ENCODE results near the gene NR2F2.
A peak's percentile ranks its signal among the peaks of the same experiment; 100 is the strongest.

NR2F2 gene

GRCh38 chr15:96332637-96333121 lies 2.2 kb downstream of the NR2F2 start:
- H3K27me3 ChIP-seq (ENCODE audit: control insufficient read depth, insufficient read depth, low read length), result peaks cover 95% of the 10 kb centered on the region
- no peaks in the 10 kb centered on the region for H3K9me3 ChIP-seq (ENCODE audit: control insufficient read depth, insufficient read depth, low read depth, low read length)
- H3K36me3 ChIP-seq (ENCODE audit: control insufficient read depth, insufficient read depth, low read length), result no peaks in the 10 kb centered on the region
- H3K9ac ChIP-seq (ENCODE audit: low read length), result no peak overlapping the region
- peak overlapping the region; percentile 46 for H3K4me3 ChIP-seq (ENCODE audit: low read depth, low read length)
- H3K27ac ChIP-seq (ENCODE audit: low read depth, low read length), result no peak overlapping the region
- peaks cover 53% of the 10 kb centered on the region for H3K4me1 ChIP-seq (ENCODE audit: control insufficient read depth, insufficient read depth, low read length)

DNA sequence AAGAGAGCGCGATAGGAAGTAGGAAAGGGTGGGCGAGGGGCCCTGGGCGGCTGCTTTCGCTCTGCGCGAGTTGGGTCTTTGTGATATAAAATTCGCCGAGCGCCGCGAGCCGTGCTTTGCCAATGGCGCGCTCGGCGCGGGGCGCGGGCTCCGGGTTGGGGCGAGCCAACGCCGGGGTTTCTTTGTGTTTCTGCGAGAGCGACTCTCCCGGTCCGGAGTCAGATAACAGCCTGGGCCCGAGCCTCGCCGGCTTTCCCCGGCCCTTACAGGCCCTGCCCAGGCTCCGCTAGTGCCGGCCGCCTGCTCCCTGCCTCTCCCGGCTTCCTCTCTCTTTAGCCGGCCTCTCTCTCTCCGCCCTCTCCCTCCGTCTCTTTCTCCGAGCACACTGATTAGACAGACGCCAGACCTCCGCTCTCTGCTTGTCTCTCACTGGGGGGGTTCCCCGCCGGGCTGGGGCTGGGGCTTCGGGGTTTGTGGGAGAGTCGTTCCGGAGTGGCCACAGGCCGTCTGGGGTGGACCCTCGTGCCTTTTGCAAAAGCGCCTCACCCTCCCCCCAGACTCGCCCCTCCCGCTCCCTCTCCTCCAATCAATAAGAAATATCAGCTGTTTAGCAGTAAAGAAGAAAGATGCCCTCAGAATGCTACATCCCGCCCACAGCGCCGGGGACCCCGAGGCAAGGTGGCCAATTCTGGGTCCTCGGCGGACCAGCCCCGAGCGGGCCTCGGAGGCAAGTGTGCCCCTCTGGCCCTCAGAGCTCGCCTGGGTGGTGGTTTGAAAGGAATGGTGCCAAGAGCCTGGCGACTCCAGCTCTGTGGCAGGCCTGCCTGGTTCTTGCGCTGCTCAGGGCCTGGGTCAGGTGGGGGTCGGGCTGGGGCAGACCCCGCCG lies 2.9 kb downstream of the NR2F2 start:
- Histone ChIP-seq H3K27me3 (ENCODE audit: control insufficient read depth, insufficient read depth, low read length) (peaks cover 95% of the 10 kb centered on the region), H3K4me1 (ENCODE audit: control insufficient read depth, insufficient read depth, low read length) (peaks cover 54% of the 10 kb centered on the region), H3K36me3 (ENCODE audit: control insufficient read depth, insufficient read depth, low read length) (no peaks in the 10 kb centered on the region), H3K4me3 (ENCODE audit: low read depth, low read length) (peak overlapping the region; percentile 46), H3K9me3 (ENCODE audit: control insufficient read depth, insufficient read depth, low read depth, low read length) (no peaks in the 10 kb centered on the region), H3K9ac (ENCODE audit: low read length) (no peak overlapping the region), H3K27ac (ENCODE audit: low read depth, low read length) (no peak overlapping the region)

DNA sequence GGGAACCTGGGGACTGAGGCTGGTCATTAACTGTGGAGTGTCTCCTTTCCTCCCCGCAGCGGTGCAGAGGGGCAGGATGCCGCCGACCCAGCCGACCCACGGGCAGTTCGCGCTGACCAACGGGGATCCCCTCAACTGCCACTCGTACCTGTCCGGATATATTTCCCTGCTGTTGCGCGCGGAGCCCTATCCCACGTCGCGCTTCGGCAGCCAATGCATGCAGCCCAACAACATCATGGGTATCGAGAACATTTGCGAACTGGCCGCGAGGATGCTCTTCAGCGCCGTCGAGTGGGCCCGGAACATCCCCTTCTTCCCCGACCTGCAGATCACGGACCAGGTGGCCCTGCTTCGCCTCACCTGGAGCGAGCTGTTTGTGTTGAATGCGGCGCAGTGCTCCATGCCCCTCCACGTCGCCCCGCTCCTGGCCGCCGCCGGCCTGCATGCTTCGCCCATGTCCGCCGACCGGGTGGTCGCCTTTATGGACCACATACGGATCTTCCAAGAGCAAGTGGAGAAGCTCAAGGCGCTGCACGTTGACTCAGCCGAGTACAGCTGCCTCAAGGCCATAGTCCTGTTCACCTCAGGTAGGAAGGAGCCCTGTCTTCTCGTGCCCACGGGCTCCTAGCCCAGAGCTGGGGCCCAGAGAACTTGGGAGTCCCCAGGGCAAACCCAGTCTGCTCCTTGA lies 3.7 kb downstream of the NR2F2 start:
- Histone ChIP-seq H3K4me1 (ENCODE audit: control insufficient read depth, insufficient read depth, low read length) (peaks cover 57% of the 10 kb centered on the region), H3K36me3 (ENCODE audit: control insufficient read depth, insufficient read depth, low read length) (no peaks in the 10 kb centered on the region), H3K4me3 (ENCODE audit: low read depth, low read length) (peak overlapping the region; percentile 46; the same call in 1 of the 2 replicates), H3K9me3 (ENCODE audit: control insufficient read depth, insufficient read depth, low read depth, low read length) (no peaks in the 10 kb centered on the region), H3K27ac (ENCODE audit: low read depth, low read length) (no peak overlapping the region), H3K27me3 (ENCODE audit: control insufficient read depth, insufficient read depth, low read length) (peaks cover 95% of the 10 kb centered on the region), H3K9ac (ENCODE audit: low read length) (no peak overlapping the region)

DNA sequence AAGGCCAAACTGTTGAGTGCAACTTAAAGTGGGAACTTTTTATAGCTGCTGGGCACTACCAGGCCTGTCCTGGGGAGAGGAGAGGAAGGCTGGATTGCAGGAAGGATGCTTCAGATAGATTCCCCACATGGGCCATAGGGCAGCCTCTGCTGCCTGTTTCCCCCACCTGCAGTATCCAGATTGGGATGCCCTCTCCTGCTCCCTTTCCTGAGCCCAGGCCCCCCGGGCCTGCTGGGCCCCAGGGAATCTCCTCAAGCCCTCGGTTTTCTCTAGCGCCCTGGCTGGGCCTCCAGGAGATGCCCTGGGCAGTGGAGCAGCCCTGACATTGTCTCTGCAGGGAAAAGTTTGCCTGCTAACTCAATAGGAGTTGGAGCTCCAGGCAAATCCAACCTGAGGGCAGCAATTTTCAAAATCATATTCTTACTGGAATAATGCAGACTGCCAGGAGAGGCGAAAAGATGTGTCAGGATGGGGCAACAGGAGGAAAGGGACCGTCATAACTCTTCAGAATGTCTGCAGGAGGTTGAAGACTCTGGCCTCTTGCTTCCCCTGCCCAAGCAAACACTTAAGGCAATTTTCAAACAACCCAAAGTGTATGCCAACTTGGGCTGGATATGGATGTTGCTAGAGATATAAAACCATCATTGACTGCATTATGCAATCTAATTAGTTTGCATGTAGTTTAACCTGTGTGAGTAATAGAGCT lies 4.4 kb downstream of the NR2F2 start:
- peaks cover 60% of the 10 kb centered on the region for H3K4me1 ChIP-seq (ENCODE audit: control insufficient read depth, insufficient read depth, low read length)
- no peak overlapping the region for H3K4me3 ChIP-seq (ENCODE audit: low read depth, low read length)
- H3K27ac ChIP-seq (ENCODE audit: low read depth, low read length), result no peak overlapping the region
- no peaks in the 10 kb centered on the region for H3K9me3 ChIP-seq (ENCODE audit: control insufficient read depth, insufficient read depth, low read depth, low read length)
- H3K9ac ChIP-seq (ENCODE audit: low read length), result no peak overlapping the region
- H3K36me3 ChIP-seq (ENCODE audit: control insufficient read depth, insufficient read depth, low read length), result no peaks in the 10 kb centered on the region
- H3K27me3 ChIP-seq (ENCODE audit: control insufficient read depth, insufficient read depth, low read length), result peaks cover 95% of the 10 kb centered on the region

GRCh38 chr15:96335411-96336024 lies 5.0 kb downstream of the NR2F2 start:
- Histone ChIP-seq H3K36me3 (ENCODE audit: control insufficient read depth, insufficient read depth, low read length) (no peaks in the 10 kb centered on the region), H3K9ac (ENCODE audit: low read length) (no peak overlapping the region), H3K27me3 (ENCODE audit: control insufficient read depth, insufficient read depth, low read length) (peaks cover 97% of the 10 kb centered on the region), H3K4me1 (ENCODE audit: control insufficient read depth, insufficient read depth, low read length) (peaks cover 63% of the 10 kb centered on the region), H3K27ac (ENCODE audit: low read depth, low read length) (no peak overlapping the region), H3K4me3 (ENCODE audit: low read depth, low read length) (no peak overlapping the region; the same call in 1 of the 2 replicates), H3K9me3 (ENCODE audit: control insufficient read depth, insufficient read depth, low read depth, low read length) (no peaks in the 10 kb centered on the region)

GRCh38 chr15:96336108-96336595 lies 5.7 kb downstream of the NR2F2 start:
- Histone ChIP-seq H3K27me3 (ENCODE audit: control insufficient read depth, insufficient read depth, low read length) (peaks cover 97% of the 10 kb centered on the region), H3K9me3 (ENCODE audit: control insufficient read depth, insufficient read depth, low read depth, low read length) (no peaks in the 10 kb centered on the region), H3K4me1 (ENCODE audit: control insufficient read depth, insufficient read depth, low read length) (peaks cover 63% of the 10 kb centered on the region), H3K27ac (ENCODE audit: low read depth, low read length) (no peak overlapping the region), H3K36me3 (ENCODE audit: control insufficient read depth, insufficient read depth, low read length) (no peaks in the 10 kb centered on the region), H3K9ac (ENCODE audit: low read length) (no peak overlapping the region), H3K4me3 (ENCODE audit: low read depth, low read length) (peak overlapping the region; percentile 1; the same call in 1 of the 2 replicates)

GRCh38 chr15:96336596-96337364 lies 6.3 kb downstream of the NR2F2 start:
- no peak overlapping the region for H3K9ac ChIP-seq (ENCODE audit: low read length)
- no peak overlapping the region for H3K27ac ChIP-seq (ENCODE audit: low read depth, low read length)
- H3K27me3 ChIP-seq (ENCODE audit: control insufficient read depth, insufficient read depth, low read length), result peaks cover 97% of the 10 kb centered on the region
- H3K36me3 ChIP-seq (ENCODE audit: control insufficient read depth, insufficient read depth, low read length), result no peaks in the 10 kb centered on the region
- H3K4me1 ChIP-seq (ENCODE audit: control insufficient read depth, insufficient read depth, low read length), result peaks cover 63% of the 10 kb centered on the region
- no peaks in the 10 kb centered on the region for H3K9me3 ChIP-seq (ENCODE audit: control insufficient read depth, insufficient read depth, low read depth, low read length)
- peak overlapping the region; percentile 1; the same call in 1 of the 2 replicates for H3K4me3 ChIP-seq (ENCODE audit: low read depth, low read length)

DNA sequence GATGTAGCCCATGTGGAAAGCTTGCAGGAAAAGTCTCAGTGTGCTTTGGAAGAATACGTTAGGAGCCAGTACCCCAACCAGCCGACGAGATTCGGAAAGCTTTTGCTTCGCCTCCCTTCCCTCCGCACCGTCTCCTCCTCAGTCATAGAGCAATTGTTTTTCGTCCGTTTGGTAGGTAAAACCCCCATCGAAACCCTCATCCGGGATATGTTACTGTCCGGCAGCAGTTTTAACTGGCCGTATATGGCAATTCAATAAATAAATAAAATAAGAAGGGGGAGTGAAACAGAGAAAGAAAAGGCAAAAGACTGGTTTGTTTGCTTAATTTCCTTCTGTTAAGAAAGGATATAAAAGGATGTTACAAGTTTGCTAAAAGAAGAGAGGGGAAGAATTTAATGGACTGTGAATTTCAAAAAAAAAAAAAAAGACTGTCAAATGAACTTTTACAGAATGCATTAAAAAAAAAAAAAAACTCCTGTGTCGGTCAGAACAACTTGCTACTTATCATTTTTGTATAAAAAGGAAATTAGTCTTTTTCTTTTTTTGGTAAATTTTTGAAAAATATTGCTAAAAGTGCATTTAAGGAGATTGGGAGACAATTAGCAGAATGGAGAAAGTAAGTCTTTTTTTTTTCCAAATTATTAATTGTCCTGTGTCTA lies 7.0 kb downstream of the NR2F2 start:
- H3K4me3 ChIP-seq (ENCODE audit: low read depth, low read length), result no peak overlapping the region
- H3K4me1 ChIP-seq (ENCODE audit: control insufficient read depth, insufficient read depth, low read length), result peaks cover 65% of the 10 kb centered on the region
- H3K27ac ChIP-seq (ENCODE audit: low read depth, low read length), result no peak overlapping the region
- H3K27me3 ChIP-seq (ENCODE audit: control insufficient read depth, insufficient read depth, low read length), result peaks cover 97% of the 10 kb centered on the region
- no peak overlapping the region for H3K9ac ChIP-seq (ENCODE audit: low read length)
- no peaks in the 10 kb centered on the region for H3K9me3 ChIP-seq (ENCODE audit: control insufficient read depth, insufficient read depth, low read depth, low read length)
- no peaks in the 10 kb centered on the region for H3K36me3 ChIP-seq (ENCODE audit: control insufficient read depth, insufficient read depth, low read length)

DNA sequence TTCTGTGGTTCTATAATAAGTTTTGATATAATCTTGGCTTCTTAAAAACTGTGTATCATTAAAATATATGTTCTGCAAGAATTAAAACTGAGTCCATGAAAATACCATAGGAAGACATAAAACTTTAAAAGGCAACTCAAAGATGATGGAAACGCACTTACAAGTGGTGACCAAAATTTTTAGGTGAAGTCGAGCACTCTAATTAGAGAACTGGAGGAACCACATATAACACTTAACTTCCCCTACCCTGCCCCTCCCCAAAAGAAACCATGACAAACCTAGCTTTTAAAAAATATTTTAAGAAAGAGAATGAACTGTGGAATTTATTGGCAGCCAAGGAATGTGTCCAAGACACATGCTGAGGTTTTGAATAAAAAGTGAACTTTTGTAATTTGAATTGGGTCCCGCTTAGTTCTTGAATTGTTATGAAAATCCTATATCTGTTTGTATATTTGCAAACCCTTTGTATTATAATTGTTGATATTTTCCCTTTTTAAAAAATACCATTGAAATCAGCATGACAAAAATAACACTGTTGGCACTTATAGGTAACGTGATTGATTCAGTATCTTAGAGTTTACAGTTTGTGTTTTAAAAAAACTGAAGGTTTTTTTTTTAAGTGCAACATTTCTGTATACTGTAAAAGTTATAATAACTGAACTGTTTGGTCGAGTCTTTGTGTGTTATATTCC lies 7.7 kb downstream of the NR2F2 start:
- H3K9me3 ChIP-seq (ENCODE audit: control insufficient read depth, insufficient read depth, low read depth, low read length), result no peaks in the 10 kb centered on the region
- peaks cover 97% of the 10 kb centered on the region for H3K27me3 ChIP-seq (ENCODE audit: control insufficient read depth, insufficient read depth, low read length)
- no peak overlapping the region for H3K4me3 ChIP-seq (ENCODE audit: low read depth, low read length)
- no peaks in the 10 kb centered on the region for H3K36me3 ChIP-seq (ENCODE audit: control insufficient read depth, insufficient read depth, low read length)
- H3K27ac ChIP-seq (ENCODE audit: low read depth, low read length), result no peak overlapping the region
- no peak overlapping the region for H3K9ac ChIP-seq (ENCODE audit: low read length)
- peaks cover 70% of the 10 kb centered on the region for H3K4me1 ChIP-seq (ENCODE audit: control insufficient read depth, insufficient read depth, low read length)
